ENCODE data around the gene TPM3. TPM values are rescaled to one million over a fixed set of nuclear protein-coding genes. Genes with fewer than 3 reads are reported as not detected.
A peak's percentile ranks its signal among the peaks of the same experiment; 100 is the strongest.

Gene TPM3
- total and polyA plus RNA-seq, 9 of the 15 experiments (the other 6 are each of a cell fraction or from before 2014, with no cell fraction given), result 202 to 604 (median 421) TPM

- TF ChIP-seq LARP7 (IDR thresholded peaks at IDR 0.05) (no peak), ELF1 (tag; IDR thresholded peaks at IDR 0.05) (peak; percentile 97), MCM3 (IDR thresholded peaks at IDR 0.05) (no peak), ETV5 (CRISPR knock-in tag; IDR thresholded peaks at IDR 0.05; ENCODE audit: low read depth) (peak; percentile 80), ZNF23 (CRISPR knock-in tag; IDR thresholded peaks at IDR 0.05) (no peak), SAP30 (IDR thresholded peaks at IDR 0.05; ENCODE audit: borderline replicate concordance, insufficient read depth, low read depth, low read length, poor library complexity, severe bottlenecking) (no peak), ZNF174 (CRISPR knock-in tag; IDR thresholded peaks at IDR 0.05) (no peak), E4F1 (CRISPR knock-in tag; IDR thresholded peaks at IDR 0.05; ENCODE audit: borderline replicate concordance) (no peak), CREB3 (tag; conservative IDR thresholded peaks at IDR 0.05; ENCODE audit: low read depth) (no peak), CHAMP1 (IDR thresholded peaks at IDR 0.05) (no peak), HDAC8 (tag; IDR thresholded peaks at IDR 0.05) (peak; percentile 61; the same call in 1 of the 2 replicates), CEBPG (CRISPR knock-in tag; IDR thresholded peaks at IDR 0.05) (no peak), CEBPG (tag; conservative IDR thresholded peaks at IDR 0.05 in 1 of 2, IDR thresholded peaks at IDR 0.05 in 1 of 2) (no peak)
- TF ChIP-seq, protein P1, sequence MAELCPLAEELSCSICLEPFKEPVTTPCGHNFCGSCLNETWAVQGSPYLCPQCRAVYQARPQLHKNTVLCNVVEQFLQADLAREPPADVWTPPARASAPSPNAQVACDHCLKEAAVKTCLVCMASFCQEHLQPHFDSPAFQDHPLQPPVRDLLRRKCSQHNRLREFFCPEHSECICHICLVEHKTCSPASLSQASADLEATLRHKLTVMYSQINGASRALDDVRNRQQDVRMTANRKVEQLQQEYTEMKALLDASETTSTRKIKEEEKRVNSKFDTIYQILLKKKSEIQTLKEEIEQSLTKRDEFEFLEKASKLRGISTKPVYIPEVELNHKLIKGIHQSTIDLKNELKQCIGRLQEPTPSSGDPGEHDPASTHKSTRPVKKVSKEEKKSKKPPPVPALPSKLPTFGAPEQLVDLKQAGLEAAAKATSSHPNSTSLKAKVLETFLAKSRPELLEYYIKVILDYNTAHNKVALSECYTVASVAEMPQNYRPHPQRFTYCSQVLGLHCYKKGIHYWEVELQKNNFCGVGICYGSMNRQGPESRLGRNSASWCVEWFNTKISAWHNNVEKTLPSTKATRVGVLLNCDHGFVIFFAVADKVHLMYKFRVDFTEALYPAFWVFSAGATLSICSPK (IDR thresholded peaks at IDR 0.05; ENCODE audit: borderline replicate concordance), result 0 out of 2 replicates have a peak, but pooled peaks have one; percentile 50
- TF ChIP-seq, protein P2, sequence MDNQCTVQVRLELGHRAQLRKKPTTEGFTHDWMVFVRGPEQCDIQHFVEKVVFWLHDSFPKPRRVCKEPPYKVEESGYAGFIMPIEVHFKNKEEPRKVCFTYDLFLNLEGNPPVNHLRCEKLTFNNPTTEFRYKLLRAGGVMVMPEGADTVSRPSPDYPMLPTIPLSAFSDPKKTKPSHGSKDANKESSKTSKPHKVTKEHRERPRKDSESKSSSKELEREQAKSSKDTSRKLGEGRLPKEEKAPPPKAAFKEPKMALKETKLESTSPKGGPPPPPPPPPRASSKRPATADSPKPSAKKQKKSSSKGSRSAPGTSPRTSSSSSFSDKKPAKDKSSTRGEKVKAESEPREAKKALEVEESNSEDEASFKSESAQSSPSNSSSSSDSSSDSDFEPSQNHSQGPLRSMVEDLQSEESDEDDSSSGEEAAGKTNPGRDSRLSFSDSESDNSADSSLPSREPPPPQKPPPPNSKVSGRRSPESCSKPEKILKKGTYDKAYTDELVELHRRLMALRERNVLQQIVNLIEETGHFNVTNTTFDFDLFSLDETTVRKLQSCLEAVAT (IDR thresholded peaks at IDR 0.05), result peak in 1 of 2 experiments; percentile 99
- TF ChIP-seq, protein P3, sequence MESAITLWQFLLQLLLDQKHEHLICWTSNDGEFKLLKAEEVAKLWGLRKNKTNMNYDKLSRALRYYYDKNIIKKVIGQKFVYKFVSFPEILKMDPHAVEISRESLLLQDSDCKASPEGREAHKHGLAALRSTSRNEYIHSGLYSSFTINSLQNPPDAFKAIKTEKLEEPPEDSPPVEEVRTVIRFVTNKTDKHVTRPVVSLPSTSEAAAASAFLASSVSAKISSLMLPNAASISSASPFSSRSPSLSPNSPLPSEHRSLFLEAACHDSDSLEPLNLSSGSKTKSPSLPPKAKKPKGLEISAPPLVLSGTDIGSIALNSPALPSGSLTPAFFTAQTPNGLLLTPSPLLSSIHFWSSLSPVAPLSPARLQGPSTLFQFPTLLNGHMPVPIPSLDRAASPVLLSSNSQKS (CRISPR knock-in tag; IDR thresholded peaks at IDR 0.05), result no peak
Observed at GRCh38 chr1:154220071-154220969, 28.4 kb upstream of the TPM3 start, which contains the start of gene UBAP2L (continued).

All from K562 (cell line).